Upper lobe of left lung (tissue), 6 donors: ENCODE measurements around the gene MSI2. TPM values are rescaled to one million over a fixed set of nuclear protein-coding genes. Genes with fewer than 3 reads are reported as not detected.

Experiments
- ATAC-seq, 2 donors: fragments of 200-7000 bp; cut with Tn5 transposase; one replicate each; pipeline ENCODE4 v1.9.1; 2022; ENCODE audit warnings: mild to moderate bottlenecking in 2 of 2, moderate library complexity in 2 of 2; ENCODE audit not compliant: low FRiP score in 2 of 2
- DNase-seq, 2 donors: peaks; one replicate each; pipeline ENCODE4 v3.0.0-alpha.2; 2019 to 2020
- H3K27ac ChIP-seq, 4 donors: fragments of 200-600 bp; sonication (generic); one replicate each; pipeline ENCODE4 v1.5.1; 2016 to 2019
- H3K27me3 ChIP-seq, 4 donors: fragments of 200-600 bp; sonication (generic); one replicate each; pipeline ENCODE4 v1.5.1; 2017 to 2019
- H3K36me3 ChIP-seq, 4 donors: fragments of 200-600 bp; sonication (generic); one replicate each; pipeline ENCODE4 v1.5.1; 2016 to 2019
- H3K4me1 ChIP-seq, 4 donors: fragments of 200-600 bp; sonication (generic); one replicate each; pipeline ENCODE4 v1.5.1; 2018 to 2019
- H3K4me3 ChIP-seq, 4 donors: fragments of 200-600 bp; sonication (generic); one replicate each; pipeline ENCODE4 v1.5.1; 2017 to 2019; ENCODE audit warnings: mild to moderate bottlenecking in 2 of 4, moderate library complexity in 1 of 4
- H3K9me3 ChIP-seq, 4 donors: fragments of 200-600 bp; sonication (generic); one replicate each; pipeline ENCODE4 v1.5.1; 2018 to 2019
- CTCF ChIP-seq, 6 experiments: fragments of 450-650 bp in 4 of 6; fragments of 200-600 bp in 2 of 6; sonication (generic) in 2 of 6; IDR thresholded peaks; one replicate each; pipeline ENCODE4 v1.5.1; 2016 to 2019; ENCODE audit warnings: antibody characterized with exemption in 6 of 6
- EP300 ChIP-seq, 4 donors: sonication (generic); formaldehyde crosslinking; IDR thresholded peaks; one replicate each; pipeline ENCODE4 v1.5.1; 2017; ENCODE audit warnings: antibody characterized with exemption in 4 of 4, control low read depth in 2 of 4
- POLR2A ChIP-seq, 4 donors: fragments of 450-650 bp; IDR thresholded peaks; one replicate each; pipeline ENCODE4 v1.5.1; 2016 to 2017; ENCODE audit warnings: antibody characterized with exemption in 4 of 4, mild to moderate bottlenecking in 2 of 4
- POLR2AphosphoS5 ChIP-seq, 2 donors: sonication (generic); formaldehyde crosslinking; IDR thresholded peaks; one replicate each; pipeline ENCODE4 v1.5.1; 2017; ENCODE audit warnings: antibody characterized with exemption in 2 of 2
- WGBS, 2 donors: methylation state at CpG; one replicate each; pipeline ENCODE4 v1.1.5; 2017 to 2018; 5-methylcytosine and 5-hydroxymethylcytosine counted together
- total RNA-seq, 6 donors: library from RNA; depleted of rRNA in 4 of 6; stranded (reverse); fragments of >200 nt in 4 of 6; gene quantifications; one replicate each; pipeline versions ENCODE4 v1.1.0 to v1.2.1, GENCODE V29; 2016 to 2021
- donor health status: DM: no; HTN: no; CAD: no; lungs with moderate emphysema.
- donor health status: DM: no; HTN: yes; CAD: no; lungs with severe emphysema.

MSI2 gene
- total RNA-seq, 6 donors from 2014 or later: 20.1 to 44.0 (median 32.2) TPM

- no peaks in the 10 kb centered on the region for H3K9me3 ChIP-seq
- WGBS, 2 donors: 18 to 24% methylated on average over 13 of the region's 13 CpGs
- H3K4me3 ChIP-seq: no peak overlapping the region
- H3K36me3 ChIP-seq: no peaks in the 10 kb centered on the region
- H3K27ac ChIP-seq: no peak overlapping the region
- peaks cover 0 to 7% (median 0%) of the 10 kb centered on the region in 4 donors for H3K4me1 ChIP-seq
- ATAC-seq: peak; percentile 86 to 93
- DNase-seq: peak in 1 of 2 donors; percentile 67
- peak; percentile 94 to 97 (median 96) for TF ChIP-seq CTCF (IDR thresholded peaks at IDR 0.05)
- TF ChIP-seq POLR2AphosphoS5 (IDR thresholded peaks at IDR 0.05): no peak
- TF ChIP-seq POLR2A (IDR thresholded peaks at IDR 0.05): no peak
- no peak for TF ChIP-seq EP300 (IDR thresholded peaks at IDR 0.05)
- no peaks in the 10 kb centered on the region for H3K27me3 ChIP-seq
Measured at GRCh38 chr17:57243171-57243622, 13.1 kb upstream of the MSI2 start.

- H3K27ac ChIP-seq: no peak overlapping the region
- no peaks in the 10 kb centered on the region for H3K36me3 ChIP-seq
- H3K9me3 ChIP-seq: no peaks in the 10 kb centered on the region
- no peak for ATAC-seq
- H3K27me3 ChIP-seq: no peaks in the 10 kb centered on the region
- H3K4me1 ChIP-seq: peaks cover 0 to 7% (median 0%) of the 10 kb centered on the region in 4 donors
- H3K4me3 ChIP-seq: no peak overlapping the region
- DNase-seq: no peak
- TF ChIP-seq POLR2AphosphoS5 (IDR thresholded peaks at IDR 0.05) (no peak), CTCF (IDR thresholded peaks at IDR 0.05) (no peak), EP300 (IDR thresholded peaks at IDR 0.05) (no peak), POLR2A (IDR thresholded peaks at IDR 0.05) (no peak)
- WGBS, 2 donors: 53 to 54% methylated on average over 10 of the region's 10 CpGs
Measured at GRCh38 chr17:57245786-57246185, 10.5 kb upstream of the MSI2 start.

DNA sequence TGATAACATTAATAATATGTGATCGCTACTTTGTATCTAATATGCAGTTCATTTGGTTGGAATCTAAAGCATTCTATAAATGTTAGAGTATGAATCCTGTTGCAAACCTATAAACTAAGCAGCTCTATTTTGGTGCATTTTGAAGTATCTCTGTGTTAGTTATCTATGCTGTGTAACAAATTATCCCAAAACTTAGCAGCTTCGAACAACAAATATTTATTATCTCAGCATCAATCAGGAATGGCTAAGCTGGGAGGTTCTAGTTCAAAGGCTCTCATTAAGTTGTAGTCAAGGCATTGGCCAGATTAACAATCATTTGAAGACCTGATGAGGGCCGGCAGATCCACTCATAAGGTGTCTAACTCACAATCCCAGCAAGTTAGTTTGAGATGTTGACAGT, 10.1 kb upstream of the MSI2 start:
- TF ChIP-seq CTCF (IDR thresholded peaks at IDR 0.05) (no peak), POLR2AphosphoS5 (IDR thresholded peaks at IDR 0.05) (no peak), POLR2A (IDR thresholded peaks at IDR 0.05) (no peak), EP300 (IDR thresholded peaks at IDR 0.05) (no peak)
- Histone ChIP-seq H3K27ac (no peak overlapping the region), H3K9me3 (peaks cover 0 to 4% (median 0%) of the 10 kb centered on the region in 4 donors), H3K36me3 (no peaks in the 10 kb centered on the region), H3K27me3 (no peaks in the 10 kb centered on the region), H3K4me1 (peaks cover 0 to 7% (median 0%) of the 10 kb centered on the region in 4 donors), H3K4me3 (no peak overlapping the region)
- WGBS, 2 donors: 95 to 99% methylated on average over 3 of the region's 3 CpGs
- ATAC-seq: no peak
- no peak for DNase-seq

DNA sequence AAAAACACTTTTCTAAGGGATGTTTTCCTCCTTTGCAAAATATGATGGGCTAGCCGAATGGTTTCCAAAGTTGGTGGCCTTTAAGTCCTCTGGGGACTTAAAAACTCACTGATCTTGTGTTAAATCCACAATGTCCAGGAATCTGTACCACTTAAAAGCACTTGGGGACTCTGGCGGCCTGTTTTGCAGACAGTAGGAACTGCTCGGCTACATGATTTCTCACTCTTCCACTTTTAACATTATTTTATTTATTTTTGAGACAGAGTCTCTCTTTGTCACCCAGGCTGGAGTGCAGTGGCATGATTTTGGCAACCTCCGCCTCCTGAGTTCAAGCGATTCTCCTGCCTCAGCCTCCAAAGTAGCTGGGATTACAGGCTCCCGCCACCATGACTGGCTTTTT, 9.1 kb upstream of the MSI2 start:
- Histone ChIP-seq H3K27me3 (no peaks in the 10 kb centered on the region), H3K36me3 (no peaks in the 10 kb centered on the region), H3K4me3 (no peak overlapping the region), H3K27ac (no peak overlapping the region), H3K9me3 (peaks cover 0 to 8% (median 0%) of the 10 kb centered on the region in 4 donors), H3K4me1 (peaks cover 0 to 7% (median 0%) of the 10 kb centered on the region in 4 donors)
- TF ChIP-seq POLR2A (IDR thresholded peaks at IDR 0.05) (no peak), POLR2AphosphoS5 (IDR thresholded peaks at IDR 0.05) (no peak), EP300 (IDR thresholded peaks at IDR 0.05) (no peak), CTCF (IDR thresholded peaks at IDR 0.05) (no peak)
- DNase-seq: no peak
- WGBS, 2 donors: 88 to 90% methylated on average over 6 of the region's 6 CpGs
- no peak for ATAC-seq

DNA sequence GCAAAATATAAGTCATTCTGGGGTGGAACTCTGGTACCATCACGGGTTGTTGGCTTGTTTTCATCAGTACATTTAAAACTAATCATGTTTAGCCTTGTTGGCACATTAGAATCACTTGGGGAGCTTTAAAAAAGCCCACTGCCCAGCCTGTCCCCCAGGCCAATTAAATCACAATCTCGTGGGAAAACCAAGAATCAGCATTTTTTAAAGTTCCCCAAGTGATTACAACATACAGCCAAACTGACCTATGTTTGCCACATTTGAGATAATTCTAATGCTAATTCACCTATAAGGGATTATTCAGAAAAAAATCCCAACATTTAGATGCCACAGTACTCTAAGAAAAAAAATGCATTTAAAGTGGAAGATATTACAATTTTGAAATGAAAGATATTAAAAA, 8.4 kb upstream of the MSI2 start:
- no peak for TF ChIP-seq EP300 (IDR thresholded peaks at IDR 0.05)
- no peak for TF ChIP-seq CTCF (IDR thresholded peaks at IDR 0.05)
- TF ChIP-seq POLR2A (IDR thresholded peaks at IDR 0.05): no peak
- TF ChIP-seq POLR2AphosphoS5 (IDR thresholded peaks at IDR 0.05): no peak
- no peak overlapping the region for H3K4me3 ChIP-seq
- H3K27me3 ChIP-seq: no peaks in the 10 kb centered on the region
- H3K36me3 ChIP-seq: no peaks in the 10 kb centered on the region
- H3K4me1 ChIP-seq: peaks cover 0 to 7% (median 0%) of the 10 kb centered on the region in 4 donors
- WGBS, 2 donors: 65 to 70% methylated on average over 2 of the region's 2 CpGs
- DNase-seq (no peak), ATAC-seq (no peak)
- H3K27ac ChIP-seq: no peak overlapping the region
- peaks cover 0 to 8% (median 0%) of the 10 kb centered on the region in 4 donors for H3K9me3 ChIP-seq
